Fibroblast of skin of left quadriceps (primary cell): Measurements from ENCODE around the gene BAHCC1.

Experiments
- DNase-seq, 2 experiments: peaks; one replicate each; pipeline ENCODE4 v3.0.0-alpha.2; 2013; ENCODE audit warnings: low read depth in 2 of 2

Gene BAHCC1

GRCh38 chr17:81493198-81494038 lies 98.2 kb downstream of the BAHCC1 start:
- DNase-seq: no peak

DNA sequence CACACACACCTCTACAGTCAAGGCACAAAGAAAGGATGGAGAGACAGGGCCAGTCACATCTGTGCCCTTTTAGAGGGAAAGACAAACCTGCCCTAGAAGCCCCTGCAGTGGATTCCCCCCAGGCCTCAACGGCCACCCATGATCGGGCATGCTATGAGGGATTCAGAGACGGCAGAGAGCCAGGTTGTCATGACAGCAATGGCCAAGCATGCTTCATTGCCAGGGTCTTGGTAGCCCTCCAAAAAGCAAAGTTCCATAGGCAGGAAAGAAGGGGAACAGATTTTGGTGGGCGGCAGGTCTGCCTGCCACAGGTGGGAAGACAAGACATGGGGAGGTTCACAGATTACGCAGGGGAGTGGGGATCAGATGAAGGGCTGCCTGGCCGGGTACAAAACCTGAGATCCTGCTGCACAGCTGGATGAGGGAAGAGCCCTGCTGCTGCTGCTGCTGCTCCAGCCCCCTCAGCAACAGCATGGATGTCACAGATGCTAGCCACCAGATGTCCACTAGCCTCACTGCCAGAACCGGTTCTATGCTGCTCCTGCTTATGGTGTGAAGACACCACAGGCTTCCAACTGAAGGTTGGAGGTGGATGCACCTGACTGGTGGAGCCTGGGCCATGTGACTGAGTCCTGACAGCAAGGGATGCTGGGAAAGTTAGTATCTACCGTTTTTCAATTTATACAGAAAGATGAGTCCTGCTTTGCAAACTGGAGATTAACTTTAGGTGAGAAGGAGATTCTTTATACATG lies 99.5 kb downstream of the BAHCC1 start:
- DNase-seq: no peak

- no peak for DNase-seq
Measured at GRCh38 chr17:81498953-81499600, 103.8 kb downstream of the BAHCC1 start.

GRCh38 chr17:81499601-81499970 lies 104.3 kb downstream of the BAHCC1 start:
- DNase-seq: no peak

DNA sequence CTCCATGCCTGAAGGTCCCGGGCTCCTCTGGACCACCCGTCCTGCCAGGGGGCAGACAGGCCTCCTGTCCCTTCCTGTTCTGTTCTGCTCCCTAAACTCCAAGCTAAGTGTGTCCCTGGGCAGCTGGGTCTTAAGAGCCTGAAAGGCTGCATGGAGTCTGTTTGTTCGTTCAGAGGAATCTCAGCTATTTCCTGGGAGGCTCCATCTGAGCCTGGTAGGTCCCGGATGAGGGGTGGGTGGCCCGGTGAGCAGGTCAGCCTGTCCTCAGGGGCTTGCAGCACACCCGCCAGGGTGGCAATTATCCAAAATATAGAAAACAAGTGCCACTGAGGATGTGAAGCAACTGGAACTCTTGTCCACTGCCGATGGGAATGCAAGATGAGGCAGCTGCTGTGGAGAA lies 104.8 kb downstream of the BAHCC1 start:
- no peak for DNase-seq

DNA sequence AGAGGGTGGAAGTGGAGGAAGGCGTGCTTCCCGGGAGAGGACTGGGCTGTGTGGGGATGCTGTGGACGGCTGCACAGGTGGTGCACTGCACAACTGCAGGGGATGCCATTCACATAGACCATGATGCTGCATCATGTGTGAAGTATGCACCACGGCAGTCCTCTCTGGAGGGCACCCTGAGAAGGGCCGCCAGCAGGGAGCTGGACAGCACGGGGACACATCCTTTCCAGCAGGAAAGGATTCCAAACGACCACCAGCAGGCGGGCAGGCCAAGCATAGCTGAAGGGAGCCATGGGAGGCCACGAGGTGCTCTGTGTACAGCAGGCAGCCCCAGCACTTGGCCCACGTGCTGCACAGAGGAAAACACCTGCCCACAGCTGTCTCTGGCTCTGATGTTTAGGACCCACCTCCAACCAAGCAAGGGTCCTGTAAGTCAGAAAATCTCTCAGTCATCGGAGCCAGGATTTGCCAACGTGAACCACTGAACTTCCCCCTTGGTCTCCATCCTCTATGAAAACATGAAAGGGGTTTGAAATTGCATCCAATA lies 107.3 kb downstream of the BAHCC1 start:
- no peak for DNase-seq

- no peak for DNase-seq
Measured at GRCh38 chr17:81503619-81504018, 108.4 kb downstream of the BAHCC1 start.

DNA sequence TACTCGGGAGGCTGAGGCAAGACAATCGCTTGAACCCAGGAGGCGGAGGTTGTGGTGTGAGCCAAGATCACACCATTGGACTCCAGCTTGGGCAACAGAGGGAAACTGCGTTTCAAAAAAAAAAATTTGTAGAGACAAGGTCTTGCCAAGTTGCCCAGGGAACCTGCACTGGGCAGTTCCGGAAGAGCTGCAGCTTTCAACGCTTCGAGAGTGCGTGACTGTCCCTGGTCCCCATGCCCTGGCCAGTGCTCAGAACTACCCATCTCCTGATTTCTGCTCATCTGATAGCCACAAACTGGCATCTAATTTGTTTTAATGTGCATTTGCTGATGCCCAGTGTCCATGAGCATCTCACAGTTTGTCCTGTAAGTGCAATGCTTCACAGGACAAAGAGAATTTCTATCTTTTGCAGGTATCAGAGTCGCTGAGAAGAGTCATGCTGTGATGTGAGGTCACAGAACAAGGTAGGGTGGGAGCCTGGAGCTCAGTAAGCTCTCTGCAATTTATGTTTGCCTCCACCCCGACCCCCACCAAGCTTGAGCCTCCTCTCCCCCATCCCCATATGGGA lies 113.5 kb downstream of the BAHCC1 start:
- DNase-seq: no peak

- DNase-seq: no peak
Measured at GRCh38 chr17:81509207-81509971, 114.1 kb downstream of the BAHCC1 start.

- DNase-seq: no peak
Measured at GRCh38 chr17:81509972-81510784, 114.9 kb downstream of the BAHCC1 start.

DNA sequence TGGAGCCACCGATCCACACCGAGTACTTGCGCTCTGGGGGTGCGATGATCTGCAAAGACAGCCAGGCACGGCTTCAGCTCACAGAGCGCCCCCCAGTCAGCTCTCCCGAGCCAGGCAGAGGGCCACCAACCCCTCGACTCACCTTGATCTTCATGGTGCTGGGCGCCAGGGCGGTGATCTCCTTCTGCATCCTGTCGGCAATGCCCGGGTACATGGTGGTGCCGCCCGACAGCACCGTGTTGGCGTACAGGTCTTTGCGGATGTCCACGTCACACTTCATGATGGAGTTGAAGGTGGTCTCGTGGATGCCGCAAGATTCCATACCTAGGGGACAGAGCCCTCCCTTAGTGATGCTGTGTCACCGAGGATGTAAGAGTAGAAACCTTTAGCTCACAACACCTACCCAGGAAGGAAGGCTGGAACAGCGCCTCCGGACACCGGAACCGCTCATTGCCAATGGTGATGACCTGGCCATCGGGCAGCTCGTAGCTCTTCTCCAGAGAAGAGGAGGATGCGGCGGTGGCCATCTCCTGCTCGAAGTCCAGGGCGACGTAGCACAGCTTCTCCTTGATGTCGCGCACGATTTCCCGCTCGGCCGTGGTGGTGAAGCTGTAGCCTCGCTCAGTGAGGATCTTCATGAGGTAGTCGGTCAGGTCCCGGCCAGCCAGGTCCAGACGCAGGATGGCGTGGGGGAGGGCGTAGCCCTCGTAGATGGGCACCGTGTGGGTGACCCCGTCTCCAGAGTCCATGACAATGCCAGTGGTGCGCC lies 115.7 kb downstream of the BAHCC1 start:
- DNase-seq: no peak

GRCh38 chr17:81511554-81511803 lies 116.2 kb downstream of the BAHCC1 start:
- DNase-seq: no peak

GRCh38 chr17:81511804-81512561 lies 116.7 kb downstream of the BAHCC1 start:
- DNase-seq: no peak

DNA sequence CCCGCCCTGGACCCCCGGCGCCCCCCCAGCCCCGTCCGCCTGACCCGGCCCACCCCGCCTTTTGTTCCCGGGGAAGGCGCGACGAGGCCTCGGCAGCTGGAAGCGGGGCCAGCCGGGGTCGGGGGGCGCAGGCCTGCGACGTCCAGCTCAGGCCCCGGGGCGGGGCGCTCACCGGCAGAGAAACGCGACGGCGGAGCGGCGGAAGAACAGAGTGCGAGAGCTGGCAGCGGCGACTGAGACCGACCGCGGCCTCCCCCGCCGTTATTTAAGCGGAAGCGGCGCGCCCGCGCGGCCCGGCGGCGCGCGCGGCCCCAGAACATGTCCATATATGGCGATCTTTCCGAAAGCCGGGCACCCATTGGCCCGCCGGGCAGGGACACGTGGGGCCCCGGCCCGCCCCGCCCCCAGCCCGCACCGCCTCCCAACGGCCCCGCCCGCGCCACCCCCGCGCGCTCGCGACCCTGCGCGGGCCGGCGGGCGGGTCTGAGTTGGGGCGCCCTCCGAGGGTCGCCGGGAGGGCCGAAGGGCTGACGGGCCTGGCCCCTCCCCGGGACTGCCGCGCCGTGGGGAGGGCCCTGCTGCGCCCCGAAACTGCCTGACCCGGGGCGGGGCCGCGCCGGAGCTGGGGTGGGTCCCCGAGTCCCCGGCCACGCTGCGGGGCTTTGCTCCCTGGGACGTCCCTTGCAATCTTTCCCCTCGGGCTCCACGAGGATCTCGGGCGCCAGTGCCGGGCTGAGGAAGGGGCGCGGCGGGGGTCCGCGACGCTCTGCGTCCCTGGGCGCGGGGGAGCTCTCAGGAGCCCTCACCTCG lies 117.5 kb downstream of the BAHCC1 start, which contains the start of gene ACTG1:
Gene ACTG1, minus strand, starts transcription at position 238 of the 810 bp plus-strand sequence. CDS start 445 bp downstream, outside the sequence.
- DNase-seq: peak; percentile 88 to 91

- no peak for DNase-seq
Measured at GRCh38 chr17:81513372-81513752, 118.1 kb downstream of the BAHCC1 start.

DNA sequence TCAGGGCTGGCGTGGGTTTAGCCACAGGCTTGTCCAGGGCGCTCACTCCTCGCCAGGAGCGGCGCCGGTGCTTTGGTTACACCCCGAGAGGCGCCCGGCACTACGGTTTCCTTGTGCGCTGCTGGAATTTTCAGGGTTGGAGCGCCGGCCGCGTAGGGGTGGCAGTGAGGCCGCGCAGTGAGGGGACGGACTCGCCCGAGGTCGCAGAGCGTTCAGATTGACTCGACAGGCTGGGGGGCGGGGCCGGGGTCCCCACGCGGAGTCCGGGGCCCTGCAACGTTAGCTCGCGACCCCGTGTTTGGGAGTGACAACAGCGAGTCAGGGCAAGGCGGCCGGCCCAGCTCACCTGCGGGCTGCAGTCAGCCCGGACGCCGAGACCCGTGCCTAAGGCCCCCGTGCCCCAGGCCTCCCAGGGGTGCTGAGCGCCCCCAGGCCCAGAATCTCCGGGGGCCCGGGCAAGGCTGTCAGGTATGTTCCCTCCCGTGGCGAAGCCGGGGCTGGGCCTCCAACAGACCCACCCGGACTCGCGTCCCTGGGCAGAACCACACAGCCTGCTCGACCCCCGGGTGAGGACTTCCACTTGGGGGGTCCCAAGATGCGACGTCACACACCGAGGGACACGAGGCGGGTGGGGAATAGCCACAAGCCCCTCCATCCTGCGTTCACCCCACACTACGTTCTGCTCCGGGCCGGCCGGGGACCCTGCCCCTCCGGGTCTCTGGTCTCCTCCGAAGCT lies 118.7 kb downstream of the BAHCC1 start:
- DNase-seq: no peak

DNA sequence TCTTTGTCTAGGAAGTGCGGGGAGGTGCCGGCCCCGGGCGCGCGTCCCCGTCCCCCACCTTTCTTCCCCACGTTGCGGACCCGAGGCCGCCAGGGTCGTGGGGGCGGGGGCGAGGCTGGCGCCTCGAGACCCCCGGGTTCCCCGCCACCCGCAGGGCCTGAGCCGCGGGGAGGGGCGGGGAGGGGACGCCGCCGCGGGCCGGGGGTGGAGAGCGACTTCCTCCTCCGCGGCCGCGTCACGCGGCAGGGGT lies 119.2 kb downstream of the BAHCC1 start:
- DNase-seq: no peak
